Measurements from ENCODE around the gene CALHM3.

- no peak for TF ChIP-seq POLR2AphosphoS5 (IDR thresholded peaks at IDR 0.05; ENCODE audit: insufficient read depth, low read depth, low read length)
- TF ChIP-seq CTCF (IDR thresholded peaks at IDR 0.05; ENCODE audit: extremely low read depth in 1 of 2, insufficient read depth in 1 of 2, low read depth in 1 of 2, low read length in 2 of 2), result peak; percentile 49 to 69
- TF ChIP-seq POLR2A (IDR thresholded peaks at IDR 0.05; ENCODE audit: low read depth, low read length), result no peak
- TF ChIP-seq EZH2 (IDR thresholded peaks at IDR 0.05; ENCODE audit: borderline replicate concordance, low read depth, low read length, severe bottlenecking), result no peak
- no peak for TF ChIP-seq MYC (IDR thresholded peaks at IDR 0.05; ENCODE audit: low read depth, low read length)
- no peak for TF ChIP-seq MAX (IDR thresholded peaks at IDR 0.05; ENCODE audit: insufficient read depth, insufficient read length)
- no peak for TF ChIP-seq FOS (IDR thresholded peaks at IDR 0.05; ENCODE audit: borderline replicate concordance, insufficient read depth, low read length)
- TF ChIP-seq JUN (IDR thresholded peaks at IDR 0.05; ENCODE audit: borderline replicate concordance, insufficient read depth, insufficient read length, low read depth), result no peak
Measured at GRCh38 chr10:103481974-103482531, 3.0 kb upstream of the CALHM3 start.
